ENCODE measurements around the gene CARMIL1. TPM values are rescaled to one million over a fixed set of nuclear protein-coding genes. Genes with fewer than 3 reads are reported as not detected.
A peak's percentile ranks its signal among the peaks of the same experiment; 100 is the strongest.
"Not testable (repeated sequence)": the region's sequence is repeated elsewhere in the genome, so short reads cannot be mapped to it uniquely, and the experiment has no call there.

The CARMIL1 gene
- total and polyA plus RNA-seq, 5 donors from 2014 or later = 0.36 to 3.0 (median 0.49) TPM

DNA sequence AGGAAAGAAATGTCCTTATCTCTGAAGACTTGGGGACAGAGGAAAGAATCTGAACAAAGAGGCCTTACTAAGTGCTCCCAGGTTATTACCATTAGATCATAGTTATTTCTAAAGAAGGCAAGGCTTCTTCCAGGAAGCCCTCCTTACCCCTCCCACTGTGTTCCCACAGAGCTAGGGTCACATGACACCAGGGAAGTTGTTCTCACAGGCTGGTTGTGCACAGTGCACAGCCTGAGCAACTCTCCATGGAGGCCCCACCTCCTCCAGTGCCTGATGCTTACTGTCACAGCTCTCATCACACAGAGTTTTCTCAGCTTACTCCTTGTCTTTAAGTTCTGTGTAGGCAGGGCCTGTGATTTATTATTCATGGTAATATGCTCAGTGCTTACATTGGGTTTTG lies 303.9 kb downstream of the CARMIL1 start:
- H3K4me1 Mint-ChIP-seq = peaks cover 0 to 16% (median 8%) of the 10 kb centered on the region in 4 donors
- Histone ChIP-seq H3K9me3 (ENCODE audit: control insufficient read depth in 2 of 2, low read length in 2 of 2) (no peaks in the 10 kb centered on the region), H3K27me3 (ENCODE audit: control insufficient read depth, insufficient read depth, low read length) (no peaks in the 10 kb centered on the region), H3K4me3 (ENCODE audit: low read depth, low read length) (no peak overlapping the region), H3K27ac (ENCODE audit: insufficient read depth, low read length, poor library complexity, severe bottlenecking) (no peak overlapping the region), H3K4me1 (ENCODE audit: control insufficient read depth, insufficient read depth, low read length, poor library complexity, severe bottlenecking) (peaks cover 4% of the 10 kb centered on the region), H3K36me3 (ENCODE audit: control insufficient read depth, insufficient read depth, low read length) (no peaks in the 10 kb centered on the region)
- DNase-seq (peak in 1 of 3 donors; percentile 76), ATAC-seq (ENCODE audit: low read depth in 2 of 2) (no peak)
- H3K9me3 Mint-ChIP-seq = peaks cover 0 to 2% (median 0%) of the 10 kb centered on the region in 7 donors
- H3K27ac Mint-ChIP-seq = no peak overlapping the region
- H3K36me3 Mint-ChIP-seq = peaks cover 8% of the 10 kb centered on the region
- H3K4me3 Mint-ChIP-seq = no peak overlapping the region
- H3K27me3 Mint-ChIP-seq = no peaks in the 10 kb centered on the region

DNA sequence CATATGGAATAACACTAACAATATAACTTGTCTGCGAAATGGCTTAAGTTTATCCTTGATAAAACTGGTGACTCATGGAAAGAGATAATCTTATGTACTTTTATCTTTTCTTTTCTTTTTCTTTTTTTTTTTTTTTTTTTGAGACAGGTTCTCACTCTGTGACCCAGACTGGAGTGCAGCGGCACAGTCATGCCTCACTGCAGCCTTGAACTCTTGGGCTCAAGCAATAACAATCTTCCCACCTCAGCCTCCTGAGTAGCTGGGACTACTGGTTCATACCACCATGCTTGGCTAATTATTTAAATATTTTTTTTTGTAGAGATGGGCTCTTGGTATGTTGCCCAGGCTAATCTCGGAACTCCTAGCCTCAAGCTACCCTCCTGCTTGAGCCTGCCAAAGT lies 304.7 kb downstream of the CARMIL1 start:
- no peak for DNase-seq
- no peak overlapping the region for H3K27ac Mint-ChIP-seq
- Histone ChIP-seq H3K27ac (ENCODE audit: insufficient read depth, low read length, poor library complexity, severe bottlenecking) (no peak overlapping the region), H3K4me3 (ENCODE audit: low read depth, low read length) (no peak overlapping the region), H3K36me3 (ENCODE audit: control insufficient read depth, insufficient read depth, low read length) (no peaks in the 10 kb centered on the region), H3K27me3 (ENCODE audit: control insufficient read depth, insufficient read depth, low read length) (no peaks in the 10 kb centered on the region), H3K4me1 (ENCODE audit: control insufficient read depth, insufficient read depth, low read length, poor library complexity, severe bottlenecking) (peaks cover 4% of the 10 kb centered on the region), H3K9me3 (ENCODE audit: control insufficient read depth in 2 of 2, low read length in 2 of 2) (no peaks in the 10 kb centered on the region)
- H3K4me1 Mint-ChIP-seq = peaks cover 0 to 16% (median 8%) of the 10 kb centered on the region in 4 donors
- no peak for ATAC-seq (ENCODE audit: low read depth in 2 of 2)
- no peaks in the 10 kb centered on the region for H3K27me3 Mint-ChIP-seq
- peaks cover 8% of the 10 kb centered on the region for H3K36me3 Mint-ChIP-seq
- no peak overlapping the region for H3K4me3 Mint-ChIP-seq
- peaks cover 0 to 2% (median 0%) of the 10 kb centered on the region in 7 donors for H3K9me3 Mint-ChIP-seq

DNA sequence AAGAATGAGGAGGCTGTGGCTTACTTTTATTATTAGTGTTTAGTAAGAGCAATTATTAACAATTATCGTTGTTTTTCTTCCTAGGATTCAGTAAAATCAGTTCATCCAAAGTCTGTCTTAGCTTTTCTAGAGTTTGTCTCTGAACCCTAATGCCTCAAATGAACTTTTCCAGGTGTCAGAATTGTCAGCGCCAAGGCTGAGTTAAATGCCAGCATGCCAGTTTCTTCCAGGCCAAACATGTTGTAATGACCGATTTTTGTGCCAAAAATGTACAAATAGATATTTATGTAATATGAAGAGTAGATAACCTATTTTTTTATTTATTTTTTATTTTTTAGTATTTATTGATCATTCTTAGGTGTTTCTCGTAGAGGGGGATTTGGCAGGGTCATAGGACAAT lies 306.1 kb downstream of the CARMIL1 start:
- Histone ChIP-seq H3K36me3 (ENCODE audit: control insufficient read depth, insufficient read depth, low read length) (no peaks in the 10 kb centered on the region), H3K27me3 (ENCODE audit: control insufficient read depth, insufficient read depth, low read length) (no peaks in the 10 kb centered on the region), H3K4me1 (ENCODE audit: control insufficient read depth, insufficient read depth, low read length, poor library complexity, severe bottlenecking) (peaks cover 4% of the 10 kb centered on the region), H3K9me3 (ENCODE audit: control insufficient read depth in 2 of 2, low read length in 2 of 2) (no peaks in the 10 kb centered on the region), H3K4me3 (ENCODE audit: low read depth, low read length) (no peak overlapping the region), H3K27ac (ENCODE audit: insufficient read depth, low read length, poor library complexity, severe bottlenecking) (no peak overlapping the region)
- no peaks in the 10 kb centered on the region for H3K27me3 Mint-ChIP-seq
- H3K27ac Mint-ChIP-seq = no peak overlapping the region
- H3K9me3 Mint-ChIP-seq = peaks cover 0 to 2% (median 0%) of the 10 kb centered on the region in 7 donors
- no peak for DNase-seq
- H3K4me3 Mint-ChIP-seq = no peak overlapping the region
- ATAC-seq (ENCODE audit: low read depth in 2 of 2) = no peak
- H3K36me3 Mint-ChIP-seq = peaks cover 8% of the 10 kb centered on the region
- H3K4me1 Mint-ChIP-seq = peaks cover 0 to 4% (median 2%) of the 10 kb centered on the region in 4 donors

DNA sequence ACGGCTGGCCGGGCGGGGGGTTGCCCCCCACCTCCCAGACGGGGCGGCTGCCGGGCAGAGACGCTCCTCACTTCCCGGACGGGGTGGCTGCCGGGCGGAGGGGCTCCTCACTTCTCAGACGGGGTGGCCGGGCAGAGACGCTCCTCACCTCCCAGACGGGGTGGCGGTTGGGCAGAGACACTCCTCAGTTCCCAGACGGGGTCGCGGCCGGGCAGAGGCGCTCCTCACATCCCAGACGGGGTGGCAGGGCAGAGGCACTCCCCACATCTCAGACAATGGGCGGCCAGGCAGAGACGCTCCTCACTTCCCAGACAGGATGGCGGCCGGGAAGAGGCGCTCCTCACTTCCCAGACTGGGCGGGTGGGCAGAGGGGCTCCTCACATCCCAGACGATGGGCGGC lies 306.9 kb downstream of the CARMIL1 start:
- H3K27ac ChIP-seq (ENCODE audit: insufficient read depth, low read length, poor library complexity, severe bottlenecking); H3K9me3 Mint-ChIP-seq; H3K27me3 ChIP-seq (ENCODE audit: control insufficient read depth, insufficient read depth, low read length); H3K36me3 ChIP-seq (ENCODE audit: control insufficient read depth, insufficient read depth, low read length); H3K27me3 Mint-ChIP-seq; ATAC-seq (ENCODE audit: low read depth in 2 of 2); H3K36me3 Mint-ChIP-seq; H3K4me3 ChIP-seq (ENCODE audit: low read depth, low read length); H3K9me3 ChIP-seq (ENCODE audit: control insufficient read depth in 2 of 2, low read length in 2 of 2); DNase-seq; H3K4me1 Mint-ChIP-seq; H3K27ac Mint-ChIP-seq; H3K4me3 Mint-ChIP-seq; H3K4me1 ChIP-seq (ENCODE audit: control insufficient read depth, insufficient read depth, low read length, poor library complexity, severe bottlenecking): not testable (repeated sequence)

DNA sequence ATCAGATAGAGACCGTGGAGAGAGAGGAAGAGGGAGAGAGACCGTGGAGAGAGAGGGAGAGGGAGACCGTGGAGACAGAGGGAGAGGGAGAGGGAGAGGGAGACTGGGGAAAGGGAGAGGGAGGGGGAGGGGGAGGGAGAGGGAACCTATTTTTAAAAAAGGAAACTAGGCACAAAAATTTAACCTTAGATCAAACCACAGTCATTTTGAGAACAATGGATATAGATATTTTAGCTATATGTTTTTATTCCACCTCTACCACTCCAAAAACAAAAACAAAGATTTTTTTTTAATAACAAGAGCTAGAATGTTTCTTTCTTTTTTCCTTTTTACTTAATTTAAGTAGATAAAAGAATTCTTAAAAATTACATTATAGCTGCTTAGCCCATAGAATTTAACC lies 307.8 kb downstream of the CARMIL1 start:
- Histone ChIP-seq H3K4me3 (ENCODE audit: low read depth, low read length) (no peak overlapping the region), H3K9me3 (ENCODE audit: control insufficient read depth in 2 of 2, low read length in 2 of 2) (no peaks in the 10 kb centered on the region), H3K4me1 (ENCODE audit: control insufficient read depth, insufficient read depth, low read length, poor library complexity, severe bottlenecking) (no peaks in the 10 kb centered on the region), H3K36me3 (ENCODE audit: control insufficient read depth, insufficient read depth, low read length) (no peaks in the 10 kb centered on the region), H3K27me3 (ENCODE audit: control insufficient read depth, insufficient read depth, low read length) (no peaks in the 10 kb centered on the region), H3K27ac (ENCODE audit: insufficient read depth, low read length, poor library complexity, severe bottlenecking) (no peak overlapping the region)
- H3K9me3 Mint-ChIP-seq = peaks cover 0 to 2% (median 0%) of the 10 kb centered on the region in 7 donors
- H3K4me1 Mint-ChIP-seq = no peaks in the 10 kb centered on the region
- no peak for ATAC-seq (ENCODE audit: low read depth in 2 of 2)
- no peak overlapping the region for H3K4me3 Mint-ChIP-seq
- no peak for DNase-seq
- peaks cover 8% of the 10 kb centered on the region for H3K36me3 Mint-ChIP-seq
- no peaks in the 10 kb centered on the region for H3K27me3 Mint-ChIP-seq
- no peak overlapping the region for H3K27ac Mint-ChIP-seq

DNA sequence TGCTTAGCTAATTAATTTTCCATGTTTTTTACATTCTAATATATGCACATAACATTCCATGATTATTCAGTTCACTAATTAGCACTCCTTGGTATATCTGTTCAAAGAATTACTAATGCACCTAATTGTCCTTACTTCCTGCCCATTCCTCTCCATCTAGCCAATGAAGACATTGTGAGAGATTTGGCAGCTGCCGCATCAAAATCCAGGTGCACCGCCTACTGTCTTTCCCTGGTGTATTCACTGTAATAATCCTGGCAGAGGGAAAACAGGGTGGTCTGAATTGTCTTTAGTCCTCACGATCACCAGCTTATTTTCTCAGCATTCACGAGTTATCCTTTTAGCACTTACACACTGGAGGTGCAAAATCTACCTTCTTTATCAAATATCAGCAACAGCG lies 311.8 kb downstream of the CARMIL1 start:
- Mint-ChIP-seq H3K4me1 (no peaks in the 10 kb centered on the region), H3K36me3 (no peaks in the 10 kb centered on the region), H3K9me3 (peaks cover 0 to 1% (median 0%) of the 10 kb centered on the region in 7 donors), H3K27ac (no peak overlapping the region), H3K4me3 (no peak overlapping the region), H3K27me3 (no peaks in the 10 kb centered on the region)
- no peak for DNase-seq
- H3K36me3 ChIP-seq (ENCODE audit: control insufficient read depth, insufficient read depth, low read length) = no peaks in the 10 kb centered on the region
- no peak overlapping the region for H3K4me3 ChIP-seq (ENCODE audit: low read depth, low read length)
- no peak overlapping the region for H3K27ac ChIP-seq (ENCODE audit: insufficient read depth, low read length, poor library complexity, severe bottlenecking)
- H3K4me1 ChIP-seq (ENCODE audit: control insufficient read depth, insufficient read depth, low read length, poor library complexity, severe bottlenecking) = no peaks in the 10 kb centered on the region
- no peak for ATAC-seq (ENCODE audit: low read depth in 2 of 2)
- H3K9me3 ChIP-seq (ENCODE audit: control insufficient read depth in 2 of 2, low read length in 2 of 2) = no peaks in the 10 kb centered on the region
- no peaks in the 10 kb centered on the region for H3K27me3 ChIP-seq (ENCODE audit: control insufficient read depth, insufficient read depth, low read length)

DNA sequence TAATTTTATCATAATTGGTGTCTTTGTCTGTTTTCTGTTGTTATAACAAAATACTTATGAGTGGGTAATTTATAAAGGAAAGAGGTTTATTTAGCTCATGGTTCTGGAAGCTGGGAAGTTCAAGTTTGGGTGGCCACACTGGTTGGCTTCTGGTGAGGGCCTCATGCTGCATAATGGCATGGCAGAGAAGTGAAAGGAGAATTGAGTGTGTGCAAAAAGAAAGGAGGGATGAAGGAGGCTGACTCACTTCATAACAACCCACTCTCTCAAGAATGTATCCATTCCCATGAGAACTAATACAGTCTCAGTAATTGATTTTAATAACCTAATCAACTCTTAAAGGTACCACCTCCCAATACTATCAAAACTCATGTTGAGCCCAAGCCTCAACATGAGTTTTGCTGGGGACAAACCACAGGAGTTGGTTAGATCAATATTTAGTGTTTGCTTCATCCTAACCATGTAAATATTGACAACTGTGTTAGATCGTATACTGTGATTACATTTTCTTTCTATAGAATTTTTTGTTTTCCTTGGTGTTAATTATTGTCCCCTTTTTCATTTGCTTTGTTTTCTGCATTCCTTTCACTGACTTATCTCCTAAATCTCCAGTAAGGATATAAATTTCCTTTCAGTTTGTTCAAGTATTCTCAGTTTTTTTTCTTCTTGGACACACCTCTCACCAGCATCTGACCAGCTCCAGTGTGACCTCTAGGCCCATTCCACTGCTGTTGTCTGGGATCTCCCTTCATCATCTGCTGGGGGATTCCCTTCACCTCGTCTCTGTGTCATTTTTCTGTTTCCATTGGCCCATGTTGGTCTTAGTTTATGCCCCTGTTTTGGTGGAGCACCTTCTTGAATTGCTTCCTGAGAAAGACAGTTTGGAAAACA lies 318.0 kb downstream of the CARMIL1 start:
- no peak overlapping the region for H3K27ac Mint-ChIP-seq
- peaks cover 9% of the 10 kb centered on the region for H3K36me3 Mint-ChIP-seq
- no peaks in the 10 kb centered on the region for H3K4me1 Mint-ChIP-seq
- ATAC-seq (ENCODE audit: low read depth in 2 of 2) = no peak
- no peak overlapping the region for H3K4me3 ChIP-seq (ENCODE audit: low read depth, low read length)
- H3K4me3 Mint-ChIP-seq = no peak overlapping the region
- H3K36me3 ChIP-seq (ENCODE audit: control insufficient read depth, insufficient read depth, low read length) = no peaks in the 10 kb centered on the region
- DNase-seq = no peak
- H3K27ac ChIP-seq (ENCODE audit: insufficient read depth, low read length, poor library complexity, severe bottlenecking) = no peak overlapping the region
- no peaks in the 10 kb centered on the region for H3K27me3 Mint-ChIP-seq
- H3K9me3 ChIP-seq (ENCODE audit: control insufficient read depth in 2 of 2, low read length in 2 of 2) = no peaks in the 10 kb centered on the region
- no peaks in the 10 kb centered on the region for H3K27me3 ChIP-seq (ENCODE audit: control insufficient read depth, insufficient read depth, low read length)
- peaks cover 0 to 2% (median 0%) of the 10 kb centered on the region in 7 donors for H3K9me3 Mint-ChIP-seq
- no peaks in the 10 kb centered on the region for H3K4me1 ChIP-seq (ENCODE audit: control insufficient read depth, insufficient read depth, low read length, poor library complexity, severe bottlenecking)
